ENCODE measurements around the gene EEF2K. TPM values are rescaled to one million over a fixed set of nuclear protein-coding genes. Genes with fewer than 3 reads are reported as not detected.
A peak's percentile ranks its signal among the peaks of the same experiment; 100 is the strongest.

The EEF2K gene
- total and polyA plus RNA-seq, 12 donors: 4.9 to 28.3 (median 16.6) TPM

GRCh38 chr16:22317625-22318024 is 111.5 kb downstream of the EEF2K start:
- peaks cover 0 to 74% of the 10 kb centered on the region in 2 donors for H3K36me3 ChIP-seq (replicated peaks in 1 of 2)
- intact Hi-C loops (cut with DNase I): no loop called here
- H3K4me3 ChIP-seq: no peak overlapping the region
- H3K27ac ChIP-seq: no peak overlapping the region
- H3K9me3 ChIP-seq (replicated peaks in 1 of 3): no peaks in the 10 kb centered on the region
- peak in 2 of 7 donors; percentile 12 to 38 for DNase-seq
- H3K4me1 ChIP-seq (replicated peaks in 1 of 2): peaks cover 9 to 11% of the 10 kb centered on the region in 2 donors
- 90 to 94% (median 94%) methylated on average over 4 to 6 of the region's 6 CpGs for WGBS, 4 donors
- no peak for TF ChIP-seq POLR2A (IDR thresholded peaks at IDR 0.05)
- TF ChIP-seq, protein P1, sequence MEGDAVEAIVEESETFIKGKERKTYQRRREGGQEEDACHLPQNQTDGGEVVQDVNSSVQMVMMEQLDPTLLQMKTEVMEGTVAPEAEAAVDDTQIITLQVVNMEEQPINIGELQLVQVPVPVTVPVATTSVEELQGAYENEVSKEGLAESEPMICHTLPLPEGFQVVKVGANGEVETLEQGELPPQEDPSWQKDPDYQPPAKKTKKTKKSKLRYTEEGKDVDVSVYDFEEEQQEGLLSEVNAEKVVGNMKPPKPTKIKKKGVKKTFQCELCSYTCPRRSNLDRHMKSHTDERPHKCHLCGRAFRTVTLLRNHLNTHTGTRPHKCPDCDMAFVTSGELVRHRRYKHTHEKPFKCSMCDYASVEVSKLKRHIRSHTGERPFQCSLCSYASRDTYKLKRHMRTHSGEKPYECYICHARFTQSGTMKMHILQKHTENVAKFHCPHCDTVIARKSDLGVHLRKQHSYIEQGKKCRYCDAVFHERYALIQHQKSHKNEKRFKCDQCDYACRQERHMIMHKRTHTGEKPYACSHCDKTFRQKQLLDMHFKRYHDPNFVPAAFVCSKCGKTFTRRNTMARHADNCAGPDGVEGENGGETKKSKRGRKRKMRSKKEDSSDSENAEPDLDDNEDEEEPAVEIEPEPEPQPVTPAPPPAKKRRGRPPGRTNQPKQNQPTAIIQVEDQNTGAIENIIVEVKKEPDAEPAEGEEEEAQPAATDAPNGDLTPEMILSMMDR (IDR thresholded peaks at IDR 0.05): no peak
- no peaks in the 10 kb centered on the region for H3K27me3 ChIP-seq

- peak in 4 of 7 donors; percentile 47 to 65 (median 54) for DNase-seq
- H3K4me1 ChIP-seq (replicated peaks in 1 of 2): peaks cover 9 to 11% of the 10 kb centered on the region in 2 donors
- intact Hi-C loops (cut with DNase I): no loop called here
- H3K4me3 ChIP-seq: no peak overlapping the region
- H3K27ac ChIP-seq: no peak overlapping the region
- H3K9me3 ChIP-seq (replicated peaks in 1 of 3): no peaks in the 10 kb centered on the region
- no peak for TF ChIP-seq POLR2A (IDR thresholded peaks at IDR 0.05)
- TF ChIP-seq, protein P1 (IDR thresholded peaks at IDR 0.05): peak; percentile 42 to 56 (median 50)
- peaks cover 0 to 64% of the 10 kb centered on the region in 2 donors for H3K36me3 ChIP-seq (replicated peaks in 1 of 2)
- WGBS, 4 donors: 72 to 81% (median 74%) methylated on average over 18 of the region's 18 CpGs
- H3K27me3 ChIP-seq: no peaks in the 10 kb centered on the region
Measured at GRCh38 chr16:22318690-22319358, 112.7 kb downstream of the EEF2K start.

GRCh38 chr16:22320572-22321339 is 114.7 kb downstream of the EEF2K start:
- peaks cover 9 to 11% of the 10 kb centered on the region in 2 donors for H3K4me1 ChIP-seq (replicated peaks in 1 of 2)
- TF ChIP-seq, protein P1 (IDR thresholded peaks at IDR 0.05): no peak
- no peak for TF ChIP-seq POLR2A (IDR thresholded peaks at IDR 0.05)
- H3K4me3 ChIP-seq: no peak overlapping the region
- H3K27me3 ChIP-seq: no peaks in the 10 kb centered on the region
- DNase-seq: peak in 1 of 7 donors; percentile 23
- intact Hi-C loops (cut with DNase I): loop anchor here in 1 of 2 donors (10.0 kb wide), 1 partner anchor 1166 kb away; the partner anchor contains the start of genes DNAH3 and LDAF1
- H3K27ac ChIP-seq: no peak overlapping the region
- no peaks in the 10 kb centered on the region for H3K9me3 ChIP-seq (replicated peaks in 1 of 3)
- WGBS, 4 donors: 74 to 78% (median 77%) methylated on average over 13 of the region's 13 CpGs
- peaks cover 0 to 66% of the 10 kb centered on the region in 2 donors for H3K36me3 ChIP-seq (replicated peaks in 1 of 2)

GRCh38 chr16:22321340-22322001 is 115.4 kb downstream of the EEF2K start:
- no peaks in the 10 kb centered on the region for H3K9me3 ChIP-seq (replicated peaks in 1 of 3)
- peaks cover 0 to 67% of the 10 kb centered on the region in 2 donors for H3K36me3 ChIP-seq (replicated peaks in 1 of 2)
- peak overlapping the region in 1 of 5 donors; percentile 13 for H3K27ac ChIP-seq
- WGBS, 4 donors: 41 to 43% (median 42%) methylated on average over 13 to 16 of the region's 16 CpGs
- no peaks in the 10 kb centered on the region for H3K27me3 ChIP-seq
- DNase-seq: peak; percentile 62 to 92 (median 82)
- no peak overlapping the region for H3K4me3 ChIP-seq
- TF ChIP-seq, protein P1 (IDR thresholded peaks at IDR 0.05): peak; percentile 91 to 96 (median 94)
- no peak for TF ChIP-seq POLR2A (IDR thresholded peaks at IDR 0.05)
- intact Hi-C loops (cut with DNase I): loop anchor here in 1 of 2 donors (10.0 kb wide), 1 partner anchor 1167 kb away; the partner anchor contains the start of genes DNAH3 and LDAF1
- H3K4me1 ChIP-seq (replicated peaks in 1 of 2): peaks cover 9 to 12% of the 10 kb centered on the region in 2 donors

Measured in adrenal gland (tissue), 12 donors.